Esophagus squamous epithelium (tissue), 5 donors: Measurements from ENCODE around the gene FGF14. TPM values are rescaled to one million over a fixed set of nuclear protein-coding genes. Genes with fewer than 3 reads are reported as not detected.

Experiments
- DNase-seq: peaks from one replicate; lab custom pipeline; 2025; lab: John Stamatoyannopoulos, UW
- H3K27ac ChIP-seq, 4 donors: fragments of 200-600 bp; sonication (generic); one replicate each; pipeline ENCODE4 v1.5.1; 2016 to 2019; ENCODE audit warnings: mild to moderate bottlenecking in 1 of 4
- H3K27me3 ChIP-seq, 4 donors: fragments of 200-600 bp; sonication (generic); 1 replicate in 3 of 4; 2 replicates in 1 of 4; pipeline versions ENCODE4 v1.5.1 to v1.6.0; 2017 to 2021; ENCODE audit warnings: antibody characterized with exemption in 1 of 4
- H3K36me3 ChIP-seq, 3 donors: fragments of 200-600 bp; sonication (generic); one replicate each; pipeline ENCODE4 v1.5.1; 2016 to 2019
- H3K4me1 ChIP-seq, 3 donors: fragments of 200-600 bp; sonication (generic); one replicate each; pipeline ENCODE4 v1.5.1; 2017 to 2019
- H3K4me3 ChIP-seq, 4 donors: fragments of 200-600 bp; sonication (generic); 1 replicate in 3 of 4; 2 replicates in 1 of 4; pipeline ENCODE4 v1.5.1; 2016 to 2019; ENCODE audit warnings: mild to moderate bottlenecking in 2 of 4, moderate library complexity in 1 of 4
- H3K9me3 ChIP-seq, 3 donors: fragments of 200-600 bp; sonication (generic); one replicate each; pipeline ENCODE4 v1.5.1; 2016 to 2019
- CTCF ChIP-seq, 6 experiments: fragments of 450-650 bp in 4 of 6; fragments of 200-600 bp in 2 of 6; sonication (generic) in 2 of 6; IDR thresholded peaks; one replicate each; pipeline ENCODE4 v1.5.1; 2016 to 2019; ENCODE audit warnings: antibody characterized with exemption in 6 of 6, mild to moderate bottlenecking in 4 of 6, moderate library complexity in 4 of 6
- POLR2A ChIP-seq, 4 donors: fragments of 450-650 bp; IDR thresholded peaks; one replicate each; pipeline ENCODE4 v1.6.1; 2017; ENCODE audit warnings: antibody characterized with exemption in 4 of 4, mild to moderate bottlenecking in 4 of 4, moderate library complexity in 3 of 4
- WGBS, 2 donors: methylation state at CpG; one replicate each; pipeline ENCODE4 v1.1.5; 2018; 5-methylcytosine and 5-hydroxymethylcytosine counted together
- intact Hi-C: fragments of 100-400 bp; cut with DNase I; formaldehyde crosslinking; loops from one replicate; pipeline ENCODE4 v1.15.0; 2022
- total RNA-seq, 4 donors: library from RNA; depleted of rRNA; stranded (reverse); fragments of >200 nt; gene quantifications; one replicate each; pipeline ENCODE4 v1.1.0, GENCODE V29; 2016
- donor health status: DM: yes; HTN: yes; CAD: no.

FGF14 gene
- total RNA-seq, 4 donors from 2014 or later = 0.11 to 4.2 (median 1.0) TPM

GRCh38 chr13:101780211-101780610 is 621.6 kb downstream of the FGF14 start:
- H3K9me3 ChIP-seq = no peaks in the 10 kb centered on the region
- H3K27ac ChIP-seq = no peak overlapping the region
- intact Hi-C loops = no loop called here
- H3K27me3 ChIP-seq = no peaks in the 10 kb centered on the region
- DNase-seq = no peak
- TF ChIP-seq CTCF (IDR thresholded peaks at IDR 0.05) (no peak), POLR2A (IDR thresholded peaks at IDR 0.05) (no peak)
- H3K4me1 ChIP-seq = no peaks in the 10 kb centered on the region
- H3K4me3 ChIP-seq = no peak overlapping the region
- H3K36me3 ChIP-seq = no peaks in the 10 kb centered on the region

GRCh38 chr13:101779147-101779546 is 622.7 kb downstream of the FGF14 start:
- no peaks in the 10 kb centered on the region for H3K4me1 ChIP-seq
- TF ChIP-seq POLR2A (IDR thresholded peaks at IDR 0.05) = no peak
- TF ChIP-seq CTCF (IDR thresholded peaks at IDR 0.05) = no peak
- H3K27ac ChIP-seq = no peak overlapping the region
- H3K36me3 ChIP-seq = no peaks in the 10 kb centered on the region
- H3K27me3 ChIP-seq = no peaks in the 10 kb centered on the region
- 73 to 78% methylated on average over 4 of the region's 4 CpGs for WGBS, 2 donors
- no peak for DNase-seq
- intact Hi-C loops = no loop called here
- H3K4me3 ChIP-seq = no peak overlapping the region
- no peaks in the 10 kb centered on the region for H3K9me3 ChIP-seq

- H3K4me3 ChIP-seq = no peak overlapping the region
- H3K27me3 ChIP-seq = no peaks in the 10 kb centered on the region
- DNase-seq = no peak
- WGBS, 2 donors = 69 to 76% methylated on average over 1 of the region's 1 CpG
- H3K4me1 ChIP-seq = no peaks in the 10 kb centered on the region
- no peak for TF ChIP-seq POLR2A (IDR thresholded peaks at IDR 0.05)
- no peak for TF ChIP-seq CTCF (IDR thresholded peaks at IDR 0.05)
- intact Hi-C loops = no loop called here
- H3K9me3 ChIP-seq = no peaks in the 10 kb centered on the region
- H3K27ac ChIP-seq = no peak overlapping the region
- H3K36me3 ChIP-seq = no peaks in the 10 kb centered on the region
Measured at GRCh38 chr13:101775267-101775666, 626.6 kb downstream of the FGF14 start.

- Histone ChIP-seq H3K27ac (no peak overlapping the region), H3K9me3 (no peaks in the 10 kb centered on the region), H3K36me3 (no peaks in the 10 kb centered on the region), H3K4me3 (no peak overlapping the region), H3K27me3 (no peaks in the 10 kb centered on the region), H3K4me1 (no peaks in the 10 kb centered on the region)
- TF ChIP-seq CTCF (IDR thresholded peaks at IDR 0.05) (no peak), POLR2A (IDR thresholded peaks at IDR 0.05) (no peak)
- intact Hi-C loops = no loop called here
- no peak for DNase-seq
- 75 to 84% methylated on average over 4 of the region's 4 CpGs for WGBS, 2 donors
Measured at GRCh38 chr13:101774393-101774792, 627.5 kb downstream of the FGF14 start.

GRCh38 chr13:101773062-101773461 is 628.8 kb downstream of the FGF14 start:
- WGBS, 2 donors = 65 to 75% methylated on average over 2 of the region's 2 CpGs
- Histone ChIP-seq H3K9me3 (no peaks in the 10 kb centered on the region), H3K36me3 (no peaks in the 10 kb centered on the region), H3K4me1 (no peaks in the 10 kb centered on the region), H3K27me3 (no peaks in the 10 kb centered on the region), H3K27ac (no peak overlapping the region), H3K4me3 (no peak overlapping the region)
- intact Hi-C loops = no loop called here
- TF ChIP-seq CTCF (IDR thresholded peaks at IDR 0.05) (no peak), POLR2A (IDR thresholded peaks at IDR 0.05) (no peak)
- DNase-seq = no peak
